NT2/D1 (cell line): ENCODE measurements around the gene NSUN5.
"Not testable (repeated sequence)": the region's sequence is repeated elsewhere in the genome, so short reads cannot be mapped to it uniquely, and the experiment has no call there.

ENCODE experiments used
- SUZ12 ChIP-seq: IDR thresholded peaks from 2 replicates; pipeline ENCODE4 v1.6.1; 2011; ENCODE audit not compliant: insufficient read length, insufficient read depth; ENCODE audit errors: extremely low read depth
- YY1 ChIP-seq: IDR thresholded peaks from 2 replicates; pipeline ENCODE4 v1.6.1; 2011; ENCODE audit not compliant: insufficient read length, insufficient read depth
- ZNF274 ChIP-seq: IDR thresholded peaks from 2 replicates; pipeline ENCODE4 v1.6.1; 2011; ENCODE audit warnings: mild to moderate bottlenecking, low read depth, low read length

DNA sequence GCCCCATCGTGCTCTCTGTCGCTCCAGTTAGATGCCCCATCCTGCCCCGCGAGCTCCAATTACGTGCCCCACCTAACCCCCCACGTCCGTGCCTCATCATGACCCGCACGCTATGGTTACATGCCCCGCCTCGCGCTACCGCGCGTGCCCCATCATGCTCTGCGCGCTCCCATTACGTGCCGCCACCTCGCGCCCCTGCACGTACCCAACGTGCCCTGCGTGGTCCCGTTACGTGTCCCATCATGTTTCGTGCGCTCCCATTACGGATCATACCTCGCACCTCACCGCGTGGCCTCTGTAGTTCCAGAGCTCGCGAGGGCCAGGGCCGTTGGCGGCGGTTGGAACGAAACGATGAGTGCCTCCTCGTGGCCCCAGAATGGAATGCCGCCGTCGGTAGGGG, 19.3 kb upstream of the NSUN5 start, which contains the start of the genes FKBP6 and TRIM50:
- not testable (repeated sequence) for TF ChIP-seq YY1, ZNF274, SUZ12
